ENCODE data around the gene CNOT2.

Gene CNOT2

DNA sequence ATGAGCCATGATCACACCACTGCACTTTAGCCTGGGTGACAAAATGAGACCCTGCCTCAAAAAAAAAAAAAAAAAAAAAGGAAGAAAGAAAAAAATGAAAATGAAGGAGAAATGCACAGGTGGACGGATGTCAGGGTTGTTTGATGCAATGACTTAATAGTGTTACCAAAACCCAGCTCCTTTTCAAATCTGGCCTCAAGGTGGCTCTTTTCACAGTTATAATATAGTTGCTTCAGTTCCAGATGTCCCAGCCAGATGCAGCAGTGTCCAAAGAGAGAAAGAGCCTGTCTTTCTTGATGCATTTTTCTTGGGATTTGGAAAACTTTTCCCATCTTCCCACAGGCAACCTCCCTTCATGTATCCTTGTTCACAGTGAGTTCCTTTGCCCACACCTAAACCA, 159.4 kb downstream of the CNOT2 start:
- DNase-seq (ENCODE audit: insufficient read length, low spot score), result no peak
- no peak for FAIRE-seq

GRCh38 chr12:70403826-70404225, 160.6 kb downstream of the CNOT2 start:
- no peak for FAIRE-seq

More at GRCh38 chr12:70403826-70404225, 160.6 kb downstream of the CNOT2 start:
- DNase-seq (ENCODE audit: insufficient read length, low spot score), result no peak

Data from GM19239 (cell line).